ENCODE measurements around the gene USP10.

USP10 gene

GRCh38 chr16:84756830-84757229 lies 57.0 kb downstream of the USP10 start:
- Histone ChIP-seq H3K27ac (ENCODE audit: poor library complexity, severe bottlenecking) (no peak overlapping the region), H3K9me3 (ENCODE audit: severe bottlenecking) (no peaks in the 10 kb centered on the region), H3K4me3 (ENCODE audit: severe bottlenecking) (no peak overlapping the region), H3K4me1 (ENCODE audit: insufficient read depth, poor library complexity, severe bottlenecking) (peaks cover 15% of the 10 kb centered on the region), H3K36me3 (ENCODE audit: low read depth) (peaks cover 72% of the 10 kb centered on the region), H3K27me3 (ENCODE audit: insufficient read depth, poor library complexity, severe bottlenecking) (no peaks in the 10 kb centered on the region)
- DNase-seq (ENCODE audit: low spot score) (no peak), ATAC-seq (ENCODE audit: low read depth) (no peak)
- no peak for TF ChIP-seq CTCF (IDR thresholded peaks at IDR 0.05; ENCODE audit: poor library complexity, severe bottlenecking)

- no peak for ATAC-seq (ENCODE audit: low read depth)
These were observed 58.8 kb downstream of the USP10 start for GRCh38 chr16:84758627-84759026.

GRCh38 chr16:84759061-84759460 lies 59.3 kb downstream of the USP10 start:
- no peaks in the 10 kb centered on the region for H3K27me3 ChIP-seq (ENCODE audit: insufficient read depth, poor library complexity, severe bottlenecking)
- no peak overlapping the region for H3K4me3 ChIP-seq (ENCODE audit: severe bottlenecking)
- peaks cover 88% of the 10 kb centered on the region for H3K36me3 ChIP-seq (ENCODE audit: low read depth)
- no peak for TF ChIP-seq CTCF (IDR thresholded peaks at IDR 0.05; ENCODE audit: poor library complexity, severe bottlenecking)
- H3K9me3 ChIP-seq (ENCODE audit: severe bottlenecking), result no peaks in the 10 kb centered on the region
- H3K4me1 ChIP-seq (ENCODE audit: insufficient read depth, poor library complexity, severe bottlenecking), result peaks cover 12% of the 10 kb centered on the region
- DNase-seq (ENCODE audit: low spot score) (no peak), ATAC-seq (ENCODE audit: low read depth) (no peak)
- H3K27ac ChIP-seq (ENCODE audit: poor library complexity, severe bottlenecking), result no peak overlapping the region

More at GRCh38 chr16:84758627-84759026, 58.8 kb downstream of the USP10 start:
- Histone ChIP-seq H3K9me3 (ENCODE audit: severe bottlenecking) (no peaks in the 10 kb centered on the region), H3K27me3 (ENCODE audit: insufficient read depth, poor library complexity, severe bottlenecking) (no peaks in the 10 kb centered on the region), H3K4me1 (ENCODE audit: insufficient read depth, poor library complexity, severe bottlenecking) (peaks cover 15% of the 10 kb centered on the region), H3K4me3 (ENCODE audit: severe bottlenecking) (no peak overlapping the region), H3K27ac (ENCODE audit: poor library complexity, severe bottlenecking) (no peak overlapping the region), H3K36me3 (ENCODE audit: low read depth) (peaks cover 84% of the 10 kb centered on the region)
- no peak for DNase-seq (ENCODE audit: low spot score)
- no peak for TF ChIP-seq CTCF (IDR thresholded peaks at IDR 0.05; ENCODE audit: poor library complexity, severe bottlenecking)

- Histone ChIP-seq H3K27me3 (ENCODE audit: insufficient read depth, poor library complexity, severe bottlenecking) (no peaks in the 10 kb centered on the region), H3K4me1 (ENCODE audit: insufficient read depth, poor library complexity, severe bottlenecking) (peaks cover 3% of the 10 kb centered on the region), H3K27ac (ENCODE audit: poor library complexity, severe bottlenecking) (no peak overlapping the region), H3K4me3 (ENCODE audit: severe bottlenecking) (no peak overlapping the region), H3K9me3 (ENCODE audit: severe bottlenecking) (no peaks in the 10 kb centered on the region), H3K36me3 (ENCODE audit: low read depth) (peaks cover 87% of the 10 kb centered on the region)
- no peak for ATAC-seq (ENCODE audit: low read depth)
- DNase-seq (ENCODE audit: low spot score), result no peak
- TF ChIP-seq CTCF (IDR thresholded peaks at IDR 0.05; ENCODE audit: poor library complexity, severe bottlenecking), result no peak
These were observed 60.1 kb downstream of the USP10 start for GRCh38 chr16:84759906-84760305.

GRCh38 chr16:84761448-84762368 lies 61.9 kb downstream of the USP10 start:
- H3K27ac ChIP-seq (ENCODE audit: poor library complexity, severe bottlenecking), result no peak overlapping the region
- no peaks in the 10 kb centered on the region for H3K4me1 ChIP-seq (ENCODE audit: insufficient read depth, poor library complexity, severe bottlenecking)
- ATAC-seq (ENCODE audit: low read depth) (no peak), DNase-seq (ENCODE audit: low spot score) (no peak)
- TF ChIP-seq CTCF (IDR thresholded peaks at IDR 0.05; ENCODE audit: poor library complexity, severe bottlenecking), result no peak
- no peak overlapping the region for H3K4me3 ChIP-seq (ENCODE audit: severe bottlenecking)
- H3K27me3 ChIP-seq (ENCODE audit: insufficient read depth, poor library complexity, severe bottlenecking), result no peaks in the 10 kb centered on the region
- peaks cover 96% of the 10 kb centered on the region for H3K36me3 ChIP-seq (ENCODE audit: low read depth)
- no peaks in the 10 kb centered on the region for H3K9me3 ChIP-seq (ENCODE audit: severe bottlenecking)
